ENCODE measurements around the gene ARHGEF2. TPM values are rescaled to one million over a fixed set of nuclear protein-coding genes. Genes with fewer than 3 reads are reported as not detected.
A peak's percentile ranks its signal among the peaks of the same experiment; 100 is the strongest.

The ARHGEF2 gene
- polyA plus RNA-seq, 3 donors = 15.4 to 271 (median 18.6) TPM

DNA sequence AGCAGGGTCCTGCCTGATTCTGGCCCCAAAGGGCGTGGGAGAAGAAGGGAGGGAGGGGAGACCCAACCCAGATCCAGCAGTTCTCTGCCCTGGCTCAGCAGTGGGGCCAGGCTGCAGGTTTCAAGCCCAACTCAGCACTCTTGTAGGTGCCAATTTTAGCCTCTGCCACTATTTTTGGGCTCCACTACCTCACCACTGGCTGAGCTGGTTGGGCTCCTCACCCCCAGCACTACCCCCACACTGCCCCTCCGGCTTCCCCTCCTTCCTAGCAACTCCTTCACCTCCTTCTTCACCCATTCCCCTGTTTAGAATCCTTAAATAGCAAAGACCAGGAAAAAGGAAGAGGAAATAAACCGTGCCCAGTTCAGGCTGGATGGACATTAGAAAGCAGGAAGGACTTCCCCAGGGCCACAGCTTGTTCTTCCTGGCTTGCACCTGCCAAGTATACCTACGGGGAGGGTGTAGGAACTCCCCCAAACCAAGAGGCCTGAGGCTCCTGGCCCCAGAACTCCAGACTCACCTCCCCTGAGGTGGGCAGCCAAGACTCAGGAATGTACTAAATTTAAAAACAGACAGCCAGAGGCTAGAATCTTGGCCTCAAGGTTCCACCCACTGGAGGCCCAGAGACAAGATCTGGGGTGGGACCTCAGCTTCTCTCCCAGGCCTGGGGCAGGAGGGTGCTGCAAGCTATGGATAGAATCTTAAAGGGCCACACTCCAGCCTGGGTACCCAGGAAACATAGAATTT lies 1.4 kb upstream of the ARHGEF2 start:
- WGBS (ENCODE audit: insufficient coverage) = 0% methylated on average over 3 of the region's 4 CpGs
- no peaks in the 10 kb centered on the region for H3K9me3 ChIP-seq (replicated peaks in 1 of 2; ENCODE audit: control insufficient read depth in 1 of 2, insufficient read depth in 1 of 2, low read length in 2 of 2)
- peak overlapping the region; percentile 96 for H3K4me2 ChIP-seq (replicated peaks; ENCODE audit: extremely low read depth, low read length, poor library complexity, severe bottlenecking)
- Mint-ChIP-seq H3K4me3 (peak overlapping the region; percentile 96 to 98), H3K4me1 (peaks cover 64% of the 10 kb centered on the region), H3K27ac (peak overlapping the region; percentile 91 to 99 (median 96)), H3K36me3 (peaks cover 17 to 39% of the 10 kb centered on the region in 2 donors), H3K27me3 (ENCODE audit: low read depth in 3 of 3) (peaks cover 0 to 4% (median 3%) of the 10 kb centered on the region in 3 donors), H3K9me3 (peaks cover 0 to 2% (median 0%) of the 10 kb centered on the region in 7 donors)
- peak in 2 of 3 donors; percentile 48 to 57 for DNase-seq
- no peaks in the 10 kb centered on the region for H3K27me3 ChIP-seq (ENCODE audit: control insufficient read depth in 2 of 2, insufficient read depth in 2 of 2, low read length in 2 of 2)
- TF ChIP-seq, protein P1, sequence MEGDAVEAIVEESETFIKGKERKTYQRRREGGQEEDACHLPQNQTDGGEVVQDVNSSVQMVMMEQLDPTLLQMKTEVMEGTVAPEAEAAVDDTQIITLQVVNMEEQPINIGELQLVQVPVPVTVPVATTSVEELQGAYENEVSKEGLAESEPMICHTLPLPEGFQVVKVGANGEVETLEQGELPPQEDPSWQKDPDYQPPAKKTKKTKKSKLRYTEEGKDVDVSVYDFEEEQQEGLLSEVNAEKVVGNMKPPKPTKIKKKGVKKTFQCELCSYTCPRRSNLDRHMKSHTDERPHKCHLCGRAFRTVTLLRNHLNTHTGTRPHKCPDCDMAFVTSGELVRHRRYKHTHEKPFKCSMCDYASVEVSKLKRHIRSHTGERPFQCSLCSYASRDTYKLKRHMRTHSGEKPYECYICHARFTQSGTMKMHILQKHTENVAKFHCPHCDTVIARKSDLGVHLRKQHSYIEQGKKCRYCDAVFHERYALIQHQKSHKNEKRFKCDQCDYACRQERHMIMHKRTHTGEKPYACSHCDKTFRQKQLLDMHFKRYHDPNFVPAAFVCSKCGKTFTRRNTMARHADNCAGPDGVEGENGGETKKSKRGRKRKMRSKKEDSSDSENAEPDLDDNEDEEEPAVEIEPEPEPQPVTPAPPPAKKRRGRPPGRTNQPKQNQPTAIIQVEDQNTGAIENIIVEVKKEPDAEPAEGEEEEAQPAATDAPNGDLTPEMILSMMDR (IDR thresholded peaks at IDR 0.05) = no peak
- peak overlapping the region; percentile 99 for H3K9ac ChIP-seq (ENCODE audit: insufficient read depth, low read length, poor library complexity, severe bottlenecking)
- H3K4me3 ChIP-seq (replicated peaks in 1 of 3; ENCODE audit: low read depth in 2 of 3, low read length in 3 of 3) = peak overlapping the region; percentile 93 to 96 (median 94)
- H3K79me2 ChIP-seq (ENCODE audit: insufficient read depth, low read length) = peaks cover 88% of the 10 kb centered on the region
- no peak overlapping the region for H2AFZ ChIP-seq (ENCODE audit: insufficient read depth, low read depth, low read length, poor library complexity, severe bottlenecking)
- H3K4me1 ChIP-seq (ENCODE audit: control insufficient read depth in 1 of 2, insufficient read depth in 2 of 2, low read length in 2 of 2) = peaks cover 64 to 81% of the 10 kb centered on the region in 2 donors
- H3K36me3 ChIP-seq (replicated peaks in 1 of 2; ENCODE audit: control insufficient read depth in 1 of 2, insufficient read depth in 2 of 2, low read length in 2 of 2) = peaks cover 0 to under 1% of the 10 kb centered on the region in 2 donors
- peak overlapping the region; percentile 81 to 97 for H3K27ac ChIP-seq (ENCODE audit: low read depth in 1 of 2, low read length in 2 of 2)
- intact Hi-C loops (cut with micrococcal nuclease) = loop anchor here in 1 of 2 donors (1.0 kb wide), 1 partner anchor 10 kb away; no protein-coding TSS in a partner anchor
- H4K20me1 ChIP-seq (ENCODE audit: insufficient read depth, low read length) = peaks cover 43% of the 10 kb centered on the region

DNA sequence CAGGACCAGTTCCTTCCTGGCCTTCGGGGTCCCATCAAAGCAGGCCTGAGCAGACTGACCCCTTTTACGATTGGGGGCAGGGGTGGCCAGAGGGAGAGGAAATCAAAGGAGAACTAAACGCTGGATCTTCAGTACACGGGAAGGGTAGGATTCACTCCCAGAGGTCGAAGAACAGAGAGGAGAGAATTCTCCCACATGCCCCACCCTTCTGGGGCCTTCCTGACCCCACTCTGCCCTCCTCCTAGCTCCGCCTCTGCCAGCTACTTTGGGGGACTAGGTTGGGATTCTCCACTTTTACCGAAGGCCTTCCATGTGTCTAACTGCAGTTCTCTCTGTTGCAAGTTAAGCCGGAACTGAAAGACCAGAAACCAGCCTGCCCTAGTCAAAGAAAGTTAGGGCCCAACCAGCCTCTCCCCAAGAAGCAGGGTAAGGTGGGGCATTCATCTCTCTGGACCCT lies 654 bp upstream of the ARHGEF2 start:
- Mint-ChIP-seq H3K27me3 (ENCODE audit: low read depth in 3 of 3) (peaks cover 0 to 4% (median 3%) of the 10 kb centered on the region in 3 donors), H3K36me3 (peaks cover 25 to 45% of the 10 kb centered on the region in 2 donors), H3K4me1 (peaks cover 69% of the 10 kb centered on the region), H3K9me3 (peaks cover 0 to 2% (median 0%) of the 10 kb centered on the region in 7 donors), H3K4me3 (peak overlapping the region; percentile 96 to 98), H3K27ac (peak overlapping the region; percentile 91 to 99 (median 96))
- Histone ChIP-seq H4K20me1 (ENCODE audit: insufficient read depth, low read length) (peaks cover 51% of the 10 kb centered on the region), H2AFZ (ENCODE audit: insufficient read depth, low read depth, low read length, poor library complexity, severe bottlenecking) (peak overlapping the region; percentile 55), H3K27me3 (ENCODE audit: control insufficient read depth in 2 of 2, insufficient read depth in 2 of 2, low read length in 2 of 2) (no peaks in the 10 kb centered on the region), H3K9me3 (replicated peaks in 1 of 2; ENCODE audit: control insufficient read depth in 1 of 2, insufficient read depth in 1 of 2, low read length in 2 of 2) (no peaks in the 10 kb centered on the region), H3K9ac (ENCODE audit: insufficient read depth, low read length, poor library complexity, severe bottlenecking) (peak overlapping the region; percentile 99), H3K36me3 (replicated peaks in 1 of 2; ENCODE audit: control insufficient read depth in 1 of 2, insufficient read depth in 2 of 2, low read length in 2 of 2) (peaks cover 5 to 9% of the 10 kb centered on the region in 2 donors), H3K27ac (ENCODE audit: low read depth in 1 of 2, low read length in 2 of 2) (peak overlapping the region; percentile 81 to 97), H3K4me3 (replicated peaks in 1 of 3; ENCODE audit: low read depth in 2 of 3, low read length in 3 of 3) (peak overlapping the region; percentile 93 to 96 (median 94)), H3K4me1 (ENCODE audit: control insufficient read depth in 1 of 2, insufficient read depth in 2 of 2, low read length in 2 of 2) (peaks cover 72 to 87% of the 10 kb centered on the region in 2 donors), H3K79me2 (ENCODE audit: insufficient read depth, low read length) (peaks cover 89% of the 10 kb centered on the region), H3K4me2 (replicated peaks; ENCODE audit: extremely low read depth, low read length, poor library complexity, severe bottlenecking) (peak overlapping the region; percentile 96)
- TF ChIP-seq, protein P1 (IDR thresholded peaks at IDR 0.05) = no peak
- DNase-seq = peak in 1 of 3 donors; percentile 61
- WGBS (ENCODE audit: insufficient coverage) = 0% methylated on average over 5 of the region's 8 CpGs
- intact Hi-C loops (cut with micrococcal nuclease) = loop anchor here in 1 of 2 donors (1.0 kb wide), 1 partner anchor 10 kb away; no protein-coding TSS in a partner anchor
